ENCODE measurements around the gene FAM3D. TPM values are rescaled to one million over a fixed set of nuclear protein-coding genes. Genes with fewer than 3 reads are reported as not detected.

The FAM3D gene
- total RNA-seq, 4 donors from 2014 or later, result 47.0 to 200 (median 135) TPM

GRCh38 chr3:58623961-58624360, 42.6 kb downstream of the FAM3D start:
- H3K36me3 ChIP-seq, result no peaks in the 10 kb centered on the region
- no peak for DNase-seq
- H3K9me3 ChIP-seq, result no peaks in the 10 kb centered on the region
- H3K4me3 ChIP-seq, result no peak overlapping the region
- peaks cover 0 to 21% (median 5%) of the 10 kb centered on the region in 4 donors for H3K4me1 ChIP-seq
- no peak for TF ChIP-seq POLR2A (IDR thresholded peaks at IDR 0.05)
- no peak for TF ChIP-seq CTCF (IDR thresholded peaks at IDR 0.05)
- no peaks in the 10 kb centered on the region for H3K27me3 ChIP-seq
- no peak overlapping the region for H3K27ac ChIP-seq

- DNase-seq, result no peak
- Histone ChIP-seq H3K27me3 (no peaks in the 10 kb centered on the region), H3K4me1 (peaks cover 0 to 16% (median 4%) of the 10 kb centered on the region in 4 donors), H3K9me3 (no peaks in the 10 kb centered on the region), H3K27ac (no peak overlapping the region), H3K36me3 (no peaks in the 10 kb centered on the region), H3K4me3 (no peak overlapping the region)
- TF ChIP-seq POLR2A (IDR thresholded peaks at IDR 0.05) (no peak), CTCF (IDR thresholded peaks at IDR 0.05) (no peak)
These were observed 43.1 kb downstream of the FAM3D start for GRCh38 chr3:58623478-58623877.

- Histone ChIP-seq H3K4me3 (no peak overlapping the region), H3K36me3 (no peaks in the 10 kb centered on the region), H3K9me3 (no peaks in the 10 kb centered on the region), H3K27ac (no peak overlapping the region), H3K27me3 (no peaks in the 10 kb centered on the region), H3K4me1 (peaks cover 0 to 10% (median 0%) of the 10 kb centered on the region in 4 donors)
- DNase-seq, result no peak
- TF ChIP-seq POLR2A (IDR thresholded peaks at IDR 0.05) (no peak), CTCF (IDR thresholded peaks at IDR 0.05) (no peak)
These were observed 43.7 kb downstream of the FAM3D start for GRCh38 chr3:58622892-58623291.

GRCh38 chr3:58622436-58622835, 44.1 kb downstream of the FAM3D start:
- Histone ChIP-seq H3K4me1 (peaks cover 0 to 5% (median 0%) of the 10 kb centered on the region in 4 donors), H3K9me3 (no peaks in the 10 kb centered on the region), H3K36me3 (no peaks in the 10 kb centered on the region), H3K4me3 (no peak overlapping the region), H3K27ac (no peak overlapping the region), H3K27me3 (no peaks in the 10 kb centered on the region)
- no peak for DNase-seq
- TF ChIP-seq CTCF (IDR thresholded peaks at IDR 0.05) (no peak), POLR2A (IDR thresholded peaks at IDR 0.05) (no peak)

GRCh38 chr3:58621086-58621830, 45.3 kb downstream of the FAM3D start:
- Histone ChIP-seq H3K4me3 (no peak overlapping the region), H3K27me3 (no peaks in the 10 kb centered on the region), H3K4me1 (no peaks in the 10 kb centered on the region), H3K27ac (no peak overlapping the region), H3K36me3 (no peaks in the 10 kb centered on the region), H3K9me3 (no peaks in the 10 kb centered on the region)
- TF ChIP-seq POLR2A (IDR thresholded peaks at IDR 0.05), result no peak
- TF ChIP-seq CTCF (IDR thresholded peaks at IDR 0.05), result no peak
- DNase-seq, result no peak
